SK-N-SH (cell line): ENCODE measurements around the gene SUMF1. TPM values are rescaled to one million over a fixed set of nuclear protein-coding genes. Genes with fewer than 3 reads are reported as not detected.

Experiments
- CTCF ChIA-PET: fragments of 300-600, 350-600 bp; formaldehyde crosslinking; extraction: SDS; loops from one replicate; lab custom pipeline; 2021; lab: Yijun Ruan, JAX
- POLR2A ChIA-PET: fragments of 350-600 bp; sonication (Branson Sonifier 250); formaldehyde crosslinking; extraction: SDS; loops from one replicate; lab custom pipeline; 2020; ENCODE audit warnings: antibody characterized with exemption, inconsistent platforms; lab: Yijun Ruan, JAX
- DNase-seq: peaks from one replicate; pipeline ENCODE4 v3.0.0; 2012
- H2AFZ ChIP-seq: fragments of 200-600 bp; sonication (generic); 2 replicates; pipeline ENCODE4 v1.8.1; 2016; ENCODE audit warnings: antibody characterized with exemption, mild to moderate bottlenecking, low read depth
- H3F3A ChIP-seq: fragments of 200-600 bp; sonication (generic); replicated peaks from 2 replicates; pipeline ENCODE3; 2016; ENCODE audit warnings: antibody characterized with exemption, mild to moderate bottlenecking; ENCODE audit not compliant: insufficient read depth
- H3K27ac ChIP-seq, 2 experiments: fragments of 200-500 bp in 1 of 2; fragments of 200-600 bp in 1 of 2; sonication (Bioruptor generic) in 1 of 2; sonication (generic), shearing (Covaris generic) in 1 of 2; 2 replicates each; pipeline versions ENCODE4 v1.5.1 to v1.6.1; 2014 to 2016; ENCODE audit warnings: low read depth in 2 of 2, inconsistent platforms in 1 of 2, low read length in 1 of 2, mild to moderate bottlenecking in 1 of 2, mixed read lengths in 1 of 2
- H3K27me3 ChIP-seq: fragments of 200-600 bp; sonication (generic), shearing (Covaris generic); 2 replicates; pipeline ENCODE4 v1.6.1; 2016; ENCODE audit warnings: mixed run types; ENCODE audit not compliant: insufficient read depth
- H3K36me3 ChIP-seq, 2 experiments: fragments of 200-500 bp in 1 of 2; fragments of 200-600 bp in 1 of 2; sonication (Bioruptor generic) in 1 of 2; sonication (generic) in 1 of 2; replicated peaks in 1 of 2; 2 replicates each; pipeline versions ENCODE3 to v1.5.1; 2014 to 2016; ENCODE audit warnings: low read length in 1 of 2, mild to moderate bottlenecking in 1 of 2; ENCODE audit not compliant: insufficient read depth in 2 of 2, control insufficient read depth in 1 of 2
- H3K4me1 ChIP-seq, 2 experiments: fragments of 200-500 bp in 1 of 2; fragments of 200-600 bp in 1 of 2; sonication (Bioruptor generic) in 1 of 2; sonication (generic), shearing (Covaris generic) in 1 of 2; 2 replicates each; pipeline versions ENCODE4 v1.5.1 to v1.6.1; 2014 to 2016; ENCODE audit warnings: low read depth in 1 of 2, low read length in 1 of 2, mixed run types in 1 of 2; ENCODE audit not compliant: insufficient read depth in 2 of 2, control insufficient read depth in 1 of 2
- H3K4me2 ChIP-seq: fragments of 200-600 bp; sonication (generic), shearing (Covaris generic); 2 replicates; pipeline ENCODE4 v1.6.1; 2017; ENCODE audit warnings: mixed run types
- H3K4me3 ChIP-seq, 2 experiments: fragments of 200-500 bp in 1 of 2; fragments of 200-600 bp in 1 of 2; sonication (Bioruptor generic) in 1 of 2; sonication (generic), shearing (Covaris generic) in 1 of 2; 2 replicates each; pipeline versions ENCODE4 v1.5.1 to v1.8.1; 2014 to 2016; ENCODE audit warnings: low read depth in 2 of 2, inconsistent platforms in 1 of 2, low read length in 1 of 2, mild to moderate bottlenecking in 1 of 2, mixed read lengths in 1 of 2, moderate library complexity in 1 of 2
- H3K79me2 ChIP-seq: fragments of 200-600 bp; sonication (generic); 2 replicates; pipeline ENCODE4 v1.8.1; 2017; ENCODE audit warnings: mild to moderate bottlenecking; ENCODE audit not compliant: insufficient read depth
- H3K9ac ChIP-seq: fragments of 200-600 bp; sonication (generic); 2 replicates; pipeline ENCODE4 v1.6.1; 2017; ENCODE audit warnings: mixed run types
- H3K9me2 ChIP-seq: fragments of 200-600 bp; sonication (generic); 2 replicates; pipeline ENCODE4 v1.6.1; 2017; ENCODE audit warnings: mixed run types
- H3K9me3 ChIP-seq: fragments of 200-600 bp; sonication (generic); 2 replicates; pipeline ENCODE4 v1.6.1; 2017; ENCODE audit warnings: mixed run types, mild to moderate bottlenecking, moderate library complexity
- H4K20me1 ChIP-seq: fragments of 200-600 bp; sonication (generic); 2 replicates; pipeline ENCODE4 v1.6.1; 2017; ENCODE audit warnings: mild to moderate bottlenecking, mixed run types; ENCODE audit not compliant: insufficient read depth
- ELF1 ChIP-seq: IDR thresholded peaks from 2 replicates; pipeline ENCODE4 v1.4.0; 2012
- FOSL2 ChIP-seq: IDR thresholded peaks from 2 replicates; pipeline ENCODE4 v1.4.0; 2012; ENCODE audit warnings: low read depth, mild to moderate bottlenecking, moderate library complexity, borderline replicate concordance
- FOXM1 ChIP-seq: IDR thresholded peaks from 2 replicates; pipeline ENCODE4 v1.4.0; 2012; ENCODE audit warnings: low read depth, mild to moderate bottlenecking
- GABPA ChIP-seq: IDR thresholded peaks from 2 replicates; pipeline ENCODE4 v1.4.0; 2012; ENCODE audit warnings: low read depth, mild to moderate bottlenecking
- IRF3 ChIP-seq: fragments of 150-350 bp; IDR thresholded peaks from 2 replicates; pipeline ENCODE4 v1.6.1; 2016; ENCODE audit warnings: mild to moderate bottlenecking, low read depth, low read length
- MXI1 ChIP-seq: IDR thresholded peaks from 2 replicates; pipeline ENCODE4 v1.6.1; 2012; ENCODE audit warnings: mild to moderate bottlenecking, low read depth, low read length, improper control_type of control experiment
- NFIC ChIP-seq: IDR thresholded peaks from 2 replicates; pipeline ENCODE4 v1.4.0; 2012; ENCODE audit warnings: borderline replicate concordance
- NRF1 ChIP-seq: IDR thresholded peaks from 2 replicates; pipeline ENCODE4 v1.6.1; 2012; ENCODE audit warnings: low read depth, mild to moderate bottlenecking, low read length
- RAD21 ChIP-seq: IDR thresholded peaks from 2 replicates; pipeline ENCODE4 v1.6.1; 2012; ENCODE audit warnings: mild to moderate bottlenecking, low read length
- RFX5 ChIP-seq: IDR thresholded peaks from 2 replicates; pipeline ENCODE4 v1.6.1; 2012; ENCODE audit warnings: mild to moderate bottlenecking, improper control_type of control experiment, low read length
- RXRA ChIP-seq: IDR thresholded peaks from 2 replicates; pipeline ENCODE4 v1.4.0; 2012; ENCODE audit warnings: low read depth, mild to moderate bottlenecking, borderline replicate concordance
- SIN3A ChIP-seq: IDR thresholded peaks from 2 replicates; pipeline ENCODE4 v1.6.1; 2012; ENCODE audit warnings: low read depth, mild to moderate bottlenecking, low read length, moderate library complexity, borderline replicate concordance
- TAF1 ChIP-seq: IDR thresholded peaks from 2 replicates; pipeline ENCODE4 v1.6.1; 2012; ENCODE audit warnings: low read depth, mild to moderate bottlenecking, low read length, moderate library complexity, borderline replicate concordance
- TCF12 ChIP-seq: IDR thresholded peaks from 2 replicates; pipeline ENCODE4 v1.4.0; 2012
- TEAD4 ChIP-seq: IDR thresholded peaks from 2 replicates; pipeline ENCODE4 v1.4.0; 2012; ENCODE audit warnings: mild to moderate bottlenecking, borderline replicate concordance; ENCODE audit not compliant: insufficient read depth
- USF1 ChIP-seq: IDR thresholded peaks from 2 replicates; pipeline ENCODE4 v1.4.0; 2012; ENCODE audit warnings: low read depth, borderline replicate concordance
- YY1 ChIP-seq: IDR thresholded peaks from 2 replicates; pipeline ENCODE4 v1.4.0; 2012; ENCODE audit warnings: low read depth, mild to moderate bottlenecking
- WGBS: methylation state at CpG from one replicate; pipeline ENCODE4 v1.1.6; 2017; ENCODE audit warnings: low lambda C conversion rate; 5-methylcytosine and 5-hydroxymethylcytosine counted together
- polyA plus RNA-seq, 3 experiments: library from polyadenylated mRNA; depleted of rRNA; stranded (reverse); fragments of >200 nt; gene quantifications; 2 replicates each; pipeline ENCODE4 v1.2.3, GENCODE V29; 2012
- TF ChIP-seq, protein P1 (sequence below): IDR thresholded peaks from 2 replicates; pipeline ENCODE4 v1.6.1; 2012; ENCODE audit warnings: mild to moderate bottlenecking, low read depth, low read length, moderate library complexity
- TF ChIP-seq, protein P2 (sequence below): fragments of 150-350 bp; IDR thresholded peaks from 2 replicates; pipeline ENCODE4 v1.6.1; 2017; ENCODE audit warnings: antibody characterized with exemption, low read length, low read depth, borderline replicate concordance
- TF ChIP-seq, protein P3 (sequence below): IDR thresholded peaks from 2 replicates; pipeline ENCODE4 v1.4.0; 2012; ENCODE audit warnings: low read depth, borderline replicate concordance

The SUMF1 gene
- polyA plus RNA-seq, 1 of the 3 experiments (the other 2 are of a cell fraction), result 56.9 TPM

GRCh38 chr3:4399476-4399875 lies 67.6 kb downstream of the SUMF1 start (continued):
- TF ChIP-seq, protein P1, sequence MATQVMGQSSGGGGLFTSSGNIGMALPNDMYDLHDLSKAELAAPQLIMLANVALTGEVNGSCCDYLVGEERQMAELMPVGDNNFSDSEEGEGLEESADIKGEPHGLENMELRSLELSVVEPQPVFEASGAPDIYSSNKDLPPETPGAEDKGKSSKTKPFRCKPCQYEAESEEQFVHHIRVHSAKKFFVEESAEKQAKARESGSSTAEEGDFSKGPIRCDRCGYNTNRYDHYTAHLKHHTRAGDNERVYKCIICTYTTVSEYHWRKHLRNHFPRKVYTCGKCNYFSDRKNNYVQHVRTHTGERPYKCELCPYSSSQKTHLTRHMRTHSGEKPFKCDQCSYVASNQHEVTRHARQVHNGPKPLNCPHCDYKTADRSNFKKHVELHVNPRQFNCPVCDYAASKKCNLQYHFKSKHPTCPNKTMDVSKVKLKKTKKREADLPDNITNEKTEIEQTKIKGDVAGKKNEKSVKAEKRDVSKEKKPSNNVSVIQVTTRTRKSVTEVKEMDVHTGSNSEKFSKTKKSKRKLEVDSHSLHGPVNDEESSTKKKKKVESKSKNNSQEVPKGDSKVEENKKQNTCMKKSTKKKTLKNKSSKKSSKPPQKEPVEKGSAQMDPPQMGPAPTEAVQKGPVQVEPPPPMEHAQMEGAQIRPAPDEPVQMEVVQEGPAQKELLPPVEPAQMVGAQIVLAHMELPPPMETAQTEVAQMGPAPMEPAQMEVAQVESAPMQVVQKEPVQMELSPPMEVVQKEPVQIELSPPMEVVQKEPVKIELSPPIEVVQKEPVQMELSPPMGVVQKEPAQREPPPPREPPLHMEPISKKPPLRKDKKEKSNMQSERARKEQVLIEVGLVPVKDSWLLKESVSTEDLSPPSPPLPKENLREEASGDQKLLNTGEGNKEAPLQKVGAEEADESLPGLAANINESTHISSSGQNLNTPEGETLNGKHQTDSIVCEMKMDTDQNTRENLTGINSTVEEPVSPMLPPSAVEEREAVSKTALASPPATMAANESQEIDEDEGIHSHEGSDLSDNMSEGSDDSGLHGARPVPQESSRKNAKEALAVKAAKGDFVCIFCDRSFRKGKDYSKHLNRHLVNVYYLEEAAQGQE, result no peak
- TF ChIP-seq TEAD4, result no peak

GRCh38 chr3:4398941-4399245 lies 68.2 kb downstream of the SUMF1 start:
- no peaks in the 10 kb centered on the region for H3K79me2 ChIP-seq
- H3K4me1 ChIP-seq, result peaks cover 2 to 5% of the 10 kb centered on the region in 2 experiments; a peak in 2 of 4 replicates
- H3K9me2 ChIP-seq, result no peaks in the 10 kb centered on the region
- DNase-seq, result no peak
- no peaks in the 10 kb centered on the region for H3K27me3 ChIP-seq
- WGBS, result 77% methylated on average over 7 of the region's 7 CpGs
- no peak overlapping the region for H3K4me2 ChIP-seq
- H3F3A ChIP-seq, result no peaks in the 10 kb centered on the region
- no peak overlapping the region for H3K9ac ChIP-seq
- no peaks in the 10 kb centered on the region for H3K36me3 ChIP-seq
- H3K9me3 ChIP-seq, result no peaks in the 10 kb centered on the region
- CTCF ChIA-PET, result interaction anchor here (2.3 kb wide), 1 partner anchor 48 kb away, joined by 9 read pairs; no protein-coding TSS in a partner anchor
- no peak for TF ChIP-seq RFX5
- no peak for TF ChIP-seq MXI1
- no peak for TF ChIP-seq RAD21
- TF ChIP-seq, protein P2, sequence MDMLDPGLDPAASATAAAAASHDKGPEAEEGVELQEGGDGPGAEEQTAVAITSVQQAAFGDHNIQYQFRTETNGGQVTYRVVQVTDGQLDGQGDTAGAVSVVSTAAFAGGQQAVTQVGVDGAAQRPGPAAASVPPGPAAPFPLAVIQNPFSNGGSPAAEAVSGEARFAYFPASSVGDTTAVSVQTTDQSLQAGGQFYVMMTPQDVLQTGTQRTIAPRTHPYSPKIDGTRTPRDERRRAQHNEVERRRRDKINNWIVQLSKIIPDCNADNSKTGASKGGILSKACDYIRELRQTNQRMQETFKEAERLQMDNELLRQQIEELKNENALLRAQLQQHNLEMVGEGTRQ, result no peak
- no peak for TF ChIP-seq YY1
- no peak for TF ChIP-seq NRF1
- TF ChIP-seq FOSL2, result no peak
- TF ChIP-seq USF1, result no peak
- TF ChIP-seq IRF3, result no peak
- TF ChIP-seq RXRA, result no peak
- TF ChIP-seq FOXM1, result no peak
- no peak for TF ChIP-seq NFIC
- no peak for TF ChIP-seq GABPA
- no peak for TF ChIP-seq TCF12
- TF ChIP-seq ELF1, result no peak
- TF ChIP-seq SIN3A, result no peak
- TF ChIP-seq, protein P3, sequence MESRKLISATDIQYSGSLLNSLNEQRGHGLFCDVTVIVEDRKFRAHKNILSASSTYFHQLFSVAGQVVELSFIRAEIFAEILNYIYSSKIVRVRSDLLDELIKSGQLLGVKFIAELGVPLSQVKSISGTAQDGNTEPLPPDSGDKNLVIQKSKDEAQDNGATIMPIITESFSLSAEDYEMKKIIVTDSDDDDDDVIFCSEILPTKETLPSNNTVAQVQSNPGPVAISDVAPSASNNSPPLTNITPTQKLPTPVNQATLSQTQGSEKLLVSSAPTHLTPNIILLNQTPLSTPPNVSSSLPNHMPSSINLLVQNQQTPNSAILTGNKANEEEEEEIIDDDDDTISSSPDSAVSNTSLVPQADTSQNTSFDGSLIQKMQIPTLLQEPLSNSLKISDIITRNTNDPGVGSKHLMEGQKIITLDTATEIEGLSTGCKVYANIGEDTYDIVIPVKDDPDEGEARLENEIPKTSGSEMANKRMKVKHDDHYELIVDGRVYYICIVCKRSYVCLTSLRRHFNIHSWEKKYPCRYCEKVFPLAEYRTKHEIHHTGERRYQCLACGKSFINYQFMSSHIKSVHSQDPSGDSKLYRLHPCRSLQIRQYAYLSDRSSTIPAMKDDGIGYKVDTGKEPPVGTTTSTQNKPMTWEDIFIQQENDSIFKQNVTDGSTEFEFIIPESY, result no peak
- no peak for TF ChIP-seq TAF1
- TF ChIP-seq, protein P1, result no peak
- H3K4me3 ChIP-seq, result no peak overlapping the region
- POLR2A ChIA-PET, result no interaction called here
- no peak overlapping the region for H2AFZ ChIP-seq
- no peaks in the 10 kb centered on the region for H4K20me1 ChIP-seq
- no peak overlapping the region for H3K27ac ChIP-seq
